HepG2 (cell line): ENCODE measurements around the gene FIZ1. TPM values are rescaled to one million over a fixed set of nuclear protein-coding genes. Genes with fewer than 3 reads are reported as not detected.

Source experiments
- CSRNP1 ChIP-seq: sonication (generic); formaldehyde crosslinking; IDR thresholded peaks from 2 replicates; pipeline ENCODE4 v1.8.1; 2023; ENCODE audit warnings: mild to moderate bottlenecking, missing genetic modification reagents
- ETV5 ChIP-seq: IDR thresholded peaks from 2 replicates; pipeline ENCODE4 v1.6.1; 2018; ENCODE audit warnings: missing biosample characterization, missing genetic modification reagents, inconsistent platforms, borderline replicate concordance
- FOXA1 ChIP-seq, 2 experiments: fragments of 450-650 bp in 1 of 2; sonication (generic) in 1 of 2; formaldehyde crosslinking in 1 of 2; IDR thresholded peaks; 2 replicates each; pipeline versions ENCODE4 v1.4.0 to v1.6.1; 2016 to 2020; ENCODE audit warnings: missing genetic modification reagents in 1 of 2
- GATA4 ChIP-seq: sonication (generic); IDR thresholded peaks from 2 replicates; pipeline ENCODE4 v1.6.1; 2016; ENCODE audit warnings: antibody characterized with exemption, low read depth, borderline replicate concordance
- HNRNPLL ChIP-seq: fragments of 200-400 bp; formaldehyde crosslinking; IDR thresholded peaks from 2 replicates; pipeline ENCODE4 v1.6.1; 2017; ENCODE audit warnings: mild to moderate bottlenecking, low read depth, low read length; ENCODE audit not compliant: poor library complexity, severe bottlenecking
- IKZF1 ChIP-seq: fragments of 450-650 bp; IDR thresholded peaks from 2 replicates; pipeline ENCODE4 v1.7.1; 2016
- MAF1 ChIP-seq: sonication (generic); formaldehyde crosslinking; IDR thresholded peaks from 2 replicates; pipeline ENCODE4 v1.5.0; 2020; ENCODE audit warnings: missing genetic modification reagents, borderline replicate concordance
- MIER3 ChIP-seq: IDR thresholded peaks from 2 replicates; pipeline ENCODE4 v1.6.1; 2016; ENCODE audit warnings: missing compliant biosample characterization, borderline replicate concordance
- NAIF1 ChIP-seq: sonication (generic); formaldehyde crosslinking; IDR thresholded peaks from 2 replicates; pipeline ENCODE4 v1.5.0; 2020; ENCODE audit warnings: mild to moderate bottlenecking, missing genetic modification reagents, borderline replicate concordance
- NCOR1 ChIP-seq: fragments of 200-600 bp; sonication (generic); IDR thresholded peaks from 2 replicates; pipeline ENCODE4 v1.7.0; 2017; ENCODE audit warnings: antibody characterized with exemption, low read length, borderline replicate concordance
- NFIB ChIP-seq: sonication (generic); formaldehyde crosslinking; IDR thresholded peaks from 2 replicates; pipeline ENCODE4 v1.9.0; 2021; ENCODE audit warnings: missing genetic modification reagents, mild to moderate bottlenecking, borderline replicate concordance
- NKX3-1 ChIP-seq: sonication (generic); formaldehyde crosslinking; IDR thresholded peaks from 2 replicates; pipeline ENCODE4 v1.5.0; 2020; ENCODE audit warnings: missing genetic modification reagents
- NR2C2 ChIP-seq: sonication (generic); formaldehyde crosslinking; IDR thresholded peaks from 2 replicates; pipeline ENCODE4 v1.4.0; 2020; ENCODE audit warnings: missing genetic modification reagents, mild to moderate bottlenecking, moderate library complexity, borderline replicate concordance
- POLR2A ChIP-seq, 2 experiments: IDR thresholded peaks; 2 replicates each; pipeline ENCODE4 v1.6.1; 2011; ENCODE audit warnings: low read depth in 2 of 2, low read length in 2 of 2, mild to moderate bottlenecking in 1 of 2, moderate library complexity in 1 of 2; ENCODE audit not compliant: insufficient read depth in 1 of 2
- RARG ChIP-seq: sonication (generic); formaldehyde crosslinking; IDR thresholded peaks from 2 replicates; pipeline ENCODE4 v1.4.0; 2020; ENCODE audit warnings: low read depth, mild to moderate bottlenecking, missing genetic modification reagents
- RFX1 ChIP-seq: fragments of 450-650 bp; IDR thresholded peaks from 2 replicates; pipeline ENCODE4 v1.6.1; 2017
- SMAD1 ChIP-seq: sonication (generic); formaldehyde crosslinking; IDR thresholded peaks from 2 replicates; pipeline ENCODE4 v1.4.0; 2020; ENCODE audit warnings: missing genetic modification reagents, low read depth, mild to moderate bottlenecking, borderline replicate concordance
- SMC3 ChIP-seq: IDR thresholded peaks from 2 replicates; pipeline ENCODE4 v1.6.1; 2011; ENCODE audit warnings: low read length, improper control_type of control experiment
- SNAI1 ChIP-seq: sonication (generic); formaldehyde crosslinking; IDR thresholded peaks from 2 replicates; pipeline ENCODE4 v1.5.0; 2020; ENCODE audit warnings: mild to moderate bottlenecking, missing genetic modification reagents, borderline replicate concordance
- ZHX1 ChIP-seq: sonication (generic); formaldehyde crosslinking; IDR thresholded peaks from 2 replicates; pipeline ENCODE4 v1.8.1; 2022; ENCODE audit warnings: low read depth, mild to moderate bottlenecking, missing genetic modification reagents
- ZNF326 ChIP-seq: sonication (generic); formaldehyde crosslinking; IDR thresholded peaks from 2 replicates; pipeline ENCODE4 v1.4.0; 2020; ENCODE audit warnings: missing genetic modification reagents, borderline replicate concordance
- ZNF383 ChIP-seq: sonication (generic); formaldehyde crosslinking; IDR thresholded peaks from 2 replicates; pipeline ENCODE4 v1.4.0; 2020; ENCODE audit warnings: missing genetic modification reagents, mild to moderate bottlenecking, borderline replicate concordance
- ZNF451 ChIP-seq: sonication (generic); formaldehyde crosslinking; IDR thresholded peaks from 2 replicates; pipeline ENCODE4 v1.5.0; 2020; ENCODE audit warnings: mild to moderate bottlenecking, missing genetic modification reagents
- ZNF496 ChIP-seq: sonication (generic); formaldehyde crosslinking; IDR thresholded peaks from 2 replicates; pipeline ENCODE4 v1.8.1; 2023; ENCODE audit warnings: mild to moderate bottlenecking, moderate library complexity, missing genetic modification reagents; ENCODE audit not compliant: insufficient replicate concordance
- ZNF569 ChIP-seq: sonication (generic); formaldehyde crosslinking; IDR thresholded peaks from 2 replicates; pipeline ENCODE4 v1.5.0; 2020; ENCODE audit warnings: mild to moderate bottlenecking, missing genetic modification reagents, moderate library complexity, borderline replicate concordance
- ZNF639 ChIP-seq: conservative IDR thresholded peaks from 2 replicates; pipeline ENCODE4 v1.6.1; 2018; ENCODE audit warnings: missing genetic modification reagents
- polyA plus RNA-seq, 8 experiments: library from polyadenylated mRNA; depleted of rRNA in 3 of 8; stranded (reverse) in 7 of 8; unstranded in 1 of 8; fragments of >200 nt; fragmentation: Illumina TruSeq in 4 of 8; extraction: Trizol in 4 of 8; gene quantifications; 2 replicates each; pipeline versions ENCODE4 v1.2.1 to v1.2.3, GENCODE V29; 2011 to 2016; ENCODE audit warnings: low read depth in 4 of 8, missing spikeins in 1 of 8, mixed read lengths in 1 of 8; ENCODE audit not compliant: insufficient read depth in 1 of 8
- total RNA-seq, 5 experiments: library from RNA; depleted of rRNA; stranded (reverse); fragments of >200 nt; fragmentation: Illumina TruSeq; extraction: Trizol; gene quantifications; 2 replicates each; pipeline ENCODE4 v1.2.3, GENCODE V29; 2016; ENCODE audit warnings: low read depth in 1 of 5

Gene FIZ1
- total and polyA plus RNA-seq, 2 of the 13 experiments (the other 11 are each of a cell fraction or from before 2014, with no cell fraction given), result 3.6 to 5.9 TPM

GRCh38 chr19:55581145-55581822, 18.0 kb downstream of the FIZ1 start (continued):
- no peak for TF ChIP-seq ZHX1
- no peak for TF ChIP-seq IKZF1
- TF ChIP-seq SNAI1 (CRISPR knock-in tag), result no peak
- no peak for TF ChIP-seq ZNF496 (CRISPR knock-in tag)
- TF ChIP-seq ZNF383, result 0 out of 2 replicates have a peak, but pooled peaks have one; percentile 83
- TF ChIP-seq ZNF639, result no peak; the same call in 1 of the 2 replicates
- TF ChIP-seq SMAD1, result no peak
- TF ChIP-seq NFIB (CRISPR knock-in tag), result no peak
- TF ChIP-seq ETV5 (CRISPR knock-in tag), result 0 out of 2 replicates have a peak, but pooled peaks have one; percentile 4
- no peak for TF ChIP-seq ZNF451 (CRISPR knock-in tag)
- no peak for TF ChIP-seq RARG (CRISPR knock-in tag)
- peak; percentile 43; the same call in 1 of the 2 replicates for TF ChIP-seq NKX3-1 (CRISPR knock-in tag)
- no peak for TF ChIP-seq HNRNPLL
- no peak for TF ChIP-seq FOXA1 (IDR thresholded peaks at IDR 0.05)
- TF ChIP-seq FOXA1 (CRISPR knock-in tag; IDR thresholded peaks at IDR 0.05), result peak; percentile 59; the same call in 1 of the 2 replicates
- TF ChIP-seq POLR2A (IDR thresholded peaks at IDR 0.05; ENCODE audit: insufficient read depth in 1 of 2, low read depth in 2 of 2, low read length in 2 of 2), result no peak
- no peak for TF ChIP-seq ZNF569
- TF ChIP-seq MIER3 (CRISPR knock-in tag), result no peak
- TF ChIP-seq RFX1, result no peak
- TF ChIP-seq ZNF326 (CRISPR knock-in tag), result no peak
- TF ChIP-seq CSRNP1 (CRISPR knock-in tag), result 0 out of 2 replicates have a peak, but pooled peaks have one; percentile 8
- no peak for TF ChIP-seq NAIF1 (CRISPR knock-in tag)
- no peak for TF ChIP-seq MAF1 (CRISPR knock-in tag)
- TF ChIP-seq GATA4, result no peak
- no peak for TF ChIP-seq NCOR1
- TF ChIP-seq NR2C2 (CRISPR knock-in tag), result peak; percentile 47; the same call in 1 of the 2 replicates
- TF ChIP-seq SMC3, result no peak
